ENCODE results near the gene PTK6.

The PTK6 gene

GRCh38 chr20:63505281-63505680, 31.9 kb downstream of the PTK6 start:
- DNase-seq (ENCODE audit: low read depth) = no peak
- H3K27me3 ChIP-seq (replicated peaks; ENCODE audit: control insufficient read depth, insufficient read depth, low read length) = peaks cover 57% of the 10 kb centered on the region

GRCh38 chr20:63504642-63505041, 32.5 kb downstream of the PTK6 start:
- H3K9me3 ChIP-seq (ENCODE audit: control insufficient read depth, low read length) = peaks cover 18% of the 10 kb centered on the region
- no peak for DNase-seq (ENCODE audit: low read depth)
- H3K27me3 ChIP-seq (replicated peaks; ENCODE audit: control insufficient read depth, insufficient read depth, low read length) = peaks cover 57% of the 10 kb centered on the region
- H3K4me3 ChIP-seq (ENCODE audit: low read length) = no peak overlapping the region
- no peaks in the 10 kb centered on the region for H3K36me3 ChIP-seq (ENCODE audit: control insufficient read depth, insufficient read depth, low read length, severe bottlenecking)
- no peak overlapping the region for H3K9ac ChIP-seq (ENCODE audit: low read length)
- no peaks in the 10 kb centered on the region for H3K4me1 ChIP-seq (ENCODE audit: control insufficient read depth, insufficient read depth, low read length)

More at GRCh38 chr20:63505281-63505680, 31.9 kb downstream of the PTK6 start:
- Histone ChIP-seq H3K36me3 (ENCODE audit: control insufficient read depth, insufficient read depth, low read length, severe bottlenecking) (no peaks in the 10 kb centered on the region), H3K4me1 (ENCODE audit: control insufficient read depth, insufficient read depth, low read length) (no peaks in the 10 kb centered on the region), H3K9ac (ENCODE audit: low read length) (no peak overlapping the region), H3K9me3 (ENCODE audit: control insufficient read depth, low read length) (peaks cover 18% of the 10 kb centered on the region), H3K4me3 (ENCODE audit: low read length) (no peak overlapping the region)

DNA sequence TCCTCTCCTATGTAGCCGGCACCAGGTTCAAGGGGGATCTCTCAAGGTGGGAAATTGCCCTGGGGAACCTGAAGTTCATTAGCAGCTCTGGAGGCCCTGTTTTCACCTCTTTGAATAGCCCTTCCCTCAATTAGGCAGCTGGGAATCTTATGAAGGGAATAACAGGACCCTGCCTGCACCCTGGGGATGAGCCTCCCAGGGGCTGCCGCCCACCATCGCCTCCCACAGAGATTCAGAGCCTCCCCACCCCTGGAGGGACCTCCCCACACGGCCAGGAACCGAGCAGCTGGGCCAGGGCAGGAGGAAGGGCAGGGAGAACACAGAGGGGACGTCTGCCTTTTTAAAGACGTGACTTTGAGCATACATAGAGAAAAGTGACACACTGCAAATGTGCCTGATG, 33.7 kb downstream of the PTK6 start:
- H3K9ac ChIP-seq (ENCODE audit: low read length) = no peak overlapping the region
- H3K9me3 ChIP-seq (ENCODE audit: control insufficient read depth, low read length) = peaks cover 18% of the 10 kb centered on the region
- no peak overlapping the region for H3K4me3 ChIP-seq (ENCODE audit: low read length)
- peaks cover 57% of the 10 kb centered on the region for H3K27me3 ChIP-seq (replicated peaks; ENCODE audit: control insufficient read depth, insufficient read depth, low read length)
- no peaks in the 10 kb centered on the region for H3K4me1 ChIP-seq (ENCODE audit: control insufficient read depth, insufficient read depth, low read length)
- H3K36me3 ChIP-seq (ENCODE audit: control insufficient read depth, insufficient read depth, low read length, severe bottlenecking) = no peaks in the 10 kb centered on the region
- no peak for DNase-seq (ENCODE audit: low read depth)

GRCh38 chr20:63502671-63503172, 34.5 kb downstream of the PTK6 start:
- Histone ChIP-seq H3K36me3 (ENCODE audit: control insufficient read depth, insufficient read depth, low read length, severe bottlenecking) (no peaks in the 10 kb centered on the region), H3K4me3 (ENCODE audit: low read length) (no peak overlapping the region), H3K4me1 (ENCODE audit: control insufficient read depth, insufficient read depth, low read length) (no peaks in the 10 kb centered on the region), H3K9me3 (ENCODE audit: control insufficient read depth, low read length) (peaks cover 18% of the 10 kb centered on the region), H3K9ac (ENCODE audit: low read length) (no peak overlapping the region), H3K27me3 (replicated peaks; ENCODE audit: control insufficient read depth, insufficient read depth, low read length) (peaks cover 54% of the 10 kb centered on the region)
- no peak for DNase-seq (ENCODE audit: low read depth)

DNA sequence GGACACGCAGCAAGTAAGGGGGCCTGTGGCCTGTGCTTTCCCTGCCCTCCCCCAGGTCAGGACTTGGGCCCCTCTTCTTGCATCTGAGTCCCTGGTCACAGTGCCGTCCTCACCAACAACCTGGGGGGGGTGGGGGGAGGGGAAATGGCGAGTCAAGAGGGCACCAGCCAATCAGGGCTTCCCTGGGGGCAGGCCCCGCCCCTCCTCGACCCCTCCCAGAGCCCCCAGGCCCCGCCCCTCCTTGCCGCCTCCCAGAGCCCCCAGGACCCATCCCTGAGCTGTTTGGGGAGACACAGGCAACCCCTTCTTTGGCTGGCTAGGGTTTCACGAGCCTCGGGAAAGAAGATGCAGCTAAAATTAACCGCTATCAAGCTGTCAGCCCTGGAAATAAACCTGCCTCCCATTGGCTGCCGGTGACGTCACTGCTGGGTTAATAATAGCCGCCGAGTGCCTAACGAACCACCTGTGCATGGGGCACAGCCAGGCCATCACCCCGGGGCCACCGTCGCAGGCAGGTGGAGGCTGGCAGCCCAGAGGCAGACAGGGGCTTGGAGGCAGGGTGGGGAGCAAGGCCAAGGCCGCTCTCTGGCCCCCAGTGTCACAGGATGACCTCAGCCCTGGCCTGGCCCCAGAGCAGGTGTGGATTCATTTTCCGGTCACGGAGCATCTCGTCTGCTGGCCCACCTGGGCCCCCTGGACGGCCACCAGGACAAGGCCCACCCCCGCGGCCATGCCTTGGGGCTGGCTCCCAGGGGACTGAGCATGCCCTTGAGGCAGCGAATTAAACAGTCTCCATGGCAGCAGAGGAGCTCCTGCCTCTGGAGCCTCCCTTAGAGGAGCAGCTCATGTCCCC, 35.1 kb downstream of the PTK6 start:
- H3K9ac ChIP-seq (ENCODE audit: low read length) = no peak overlapping the region
- peaks cover 18% of the 10 kb centered on the region for H3K9me3 ChIP-seq (ENCODE audit: control insufficient read depth, low read length)
- DNase-seq (ENCODE audit: low read depth) = no peak
- no peaks in the 10 kb centered on the region for H3K36me3 ChIP-seq (ENCODE audit: control insufficient read depth, insufficient read depth, low read length, severe bottlenecking)
- peaks cover 59% of the 10 kb centered on the region for H3K27me3 ChIP-seq (replicated peaks; ENCODE audit: control insufficient read depth, insufficient read depth, low read length)
- H3K4me3 ChIP-seq (ENCODE audit: low read length) = no peak overlapping the region
- H3K4me1 ChIP-seq (ENCODE audit: control insufficient read depth, insufficient read depth, low read length) = no peaks in the 10 kb centered on the region

DNA sequence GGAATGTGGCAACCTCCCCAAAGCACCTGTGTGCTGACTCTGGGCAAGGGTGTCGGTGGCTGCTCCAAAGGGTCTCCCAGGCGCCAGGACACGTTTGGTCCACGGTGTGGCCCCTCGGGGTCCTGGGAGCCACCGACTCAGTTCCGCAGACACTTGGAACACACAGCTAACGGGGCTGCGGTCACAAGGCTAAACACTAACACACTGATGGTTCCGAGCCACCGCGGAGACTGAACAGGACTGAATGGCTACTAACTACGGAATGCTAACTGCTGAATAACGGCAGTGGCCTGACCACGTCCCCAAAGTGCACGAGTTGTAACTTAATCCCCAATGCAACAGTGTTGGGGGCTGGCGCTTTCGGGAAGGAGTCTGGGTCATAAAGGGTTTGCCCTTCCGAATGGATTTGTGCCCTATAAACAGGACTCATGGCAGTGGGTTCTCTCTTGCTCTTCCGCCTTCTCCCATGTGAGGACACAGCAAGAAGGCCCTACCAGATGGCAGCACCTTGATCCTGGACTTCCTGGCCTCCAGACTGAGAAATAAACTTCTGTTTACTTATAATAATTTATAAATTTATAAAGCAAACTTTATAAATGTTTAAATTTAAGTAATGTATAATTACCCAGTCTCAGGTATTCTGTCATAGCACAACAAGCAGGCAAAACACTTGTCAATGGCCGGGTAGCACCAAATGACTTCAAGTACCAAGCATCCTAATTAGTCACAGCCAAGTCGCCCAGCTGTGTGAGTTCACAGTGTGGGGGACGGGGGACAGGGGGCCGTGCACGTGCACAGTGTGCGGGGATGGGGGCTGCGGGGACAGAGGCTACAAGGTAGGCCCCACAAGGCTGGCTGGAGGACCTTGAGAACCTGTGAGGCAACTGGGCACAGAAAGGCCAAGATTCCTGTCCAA, 36.0 kb downstream of the PTK6 start:
- Histone ChIP-seq H3K36me3 (ENCODE audit: control insufficient read depth, insufficient read depth, low read length, severe bottlenecking) (no peaks in the 10 kb centered on the region), H3K4me1 (ENCODE audit: control insufficient read depth, insufficient read depth, low read length) (no peaks in the 10 kb centered on the region), H3K27me3 (replicated peaks; ENCODE audit: control insufficient read depth, insufficient read depth, low read length) (peaks cover 53% of the 10 kb centered on the region), H3K9me3 (ENCODE audit: control insufficient read depth, low read length) (peaks cover 17% of the 10 kb centered on the region), H3K9ac (ENCODE audit: low read length) (no peak overlapping the region), H3K4me3 (ENCODE audit: low read length) (no peak overlapping the region)
- DNase-seq (ENCODE audit: low read depth) = no peak

- peaks cover 9% of the 10 kb centered on the region for H3K9me3 ChIP-seq (ENCODE audit: control insufficient read depth, low read length)
- no peaks in the 10 kb centered on the region for H3K4me1 ChIP-seq (ENCODE audit: control insufficient read depth, insufficient read depth, low read length)
- peaks cover 48% of the 10 kb centered on the region for H3K27me3 ChIP-seq (replicated peaks; ENCODE audit: control insufficient read depth, insufficient read depth, low read length)
- H3K9ac ChIP-seq (ENCODE audit: low read length) = no peak overlapping the region
- no peak overlapping the region for H3K4me3 ChIP-seq (ENCODE audit: low read length)
- no peaks in the 10 kb centered on the region for H3K36me3 ChIP-seq (ENCODE audit: control insufficient read depth, insufficient read depth, low read length, severe bottlenecking)
- DNase-seq (ENCODE audit: low read depth) = no peak
Measured at GRCh38 chr20:63500151-63500901, 36.9 kb downstream of the PTK6 start.

DNA sequence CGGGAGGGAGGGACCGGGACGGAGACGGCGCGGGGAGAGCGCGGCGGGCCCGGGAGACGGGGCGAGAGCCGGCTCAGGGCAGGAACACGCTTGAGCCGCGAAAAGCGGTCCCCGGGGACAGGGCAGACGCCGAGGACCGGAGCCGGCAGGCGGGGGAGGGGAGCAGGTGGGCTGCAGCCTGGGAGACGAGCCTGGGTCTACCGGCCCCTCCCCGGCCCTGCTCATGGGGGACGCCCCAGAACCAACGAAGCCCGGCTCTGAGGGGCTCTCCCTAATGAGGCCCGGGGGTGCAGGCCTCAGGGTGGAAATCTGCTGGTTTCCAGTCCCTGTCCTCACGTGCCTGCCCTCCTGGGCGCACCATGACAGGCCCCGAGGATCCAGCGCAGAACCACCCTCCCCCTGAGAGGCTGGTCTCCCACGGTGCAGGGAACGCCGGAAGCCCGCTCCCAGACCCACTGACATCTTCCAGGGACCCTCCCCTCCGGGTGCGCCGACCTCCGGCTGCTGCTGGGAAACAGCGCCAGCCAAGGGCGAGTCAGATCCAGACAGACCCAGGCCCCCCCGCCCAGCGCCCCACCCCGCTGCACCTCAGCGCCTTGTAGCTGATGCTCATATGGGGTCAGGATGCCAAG, 37.7 kb downstream of the PTK6 start:
- Histone ChIP-seq H3K27me3 (replicated peaks; ENCODE audit: control insufficient read depth, insufficient read depth, low read length) (peaks cover 44% of the 10 kb centered on the region), H3K9me3 (ENCODE audit: control insufficient read depth, low read length) (peaks cover under 1% of the 10 kb centered on the region), H3K9ac (ENCODE audit: low read length) (no peak overlapping the region), H3K4me1 (ENCODE audit: control insufficient read depth, insufficient read depth, low read length) (no peaks in the 10 kb centered on the region), H3K36me3 (ENCODE audit: control insufficient read depth, insufficient read depth, low read length, severe bottlenecking) (no peaks in the 10 kb centered on the region), H3K4me3 (ENCODE audit: low read length) (no peak overlapping the region)
- DNase-seq (ENCODE audit: low read depth) = no peak

DNA sequence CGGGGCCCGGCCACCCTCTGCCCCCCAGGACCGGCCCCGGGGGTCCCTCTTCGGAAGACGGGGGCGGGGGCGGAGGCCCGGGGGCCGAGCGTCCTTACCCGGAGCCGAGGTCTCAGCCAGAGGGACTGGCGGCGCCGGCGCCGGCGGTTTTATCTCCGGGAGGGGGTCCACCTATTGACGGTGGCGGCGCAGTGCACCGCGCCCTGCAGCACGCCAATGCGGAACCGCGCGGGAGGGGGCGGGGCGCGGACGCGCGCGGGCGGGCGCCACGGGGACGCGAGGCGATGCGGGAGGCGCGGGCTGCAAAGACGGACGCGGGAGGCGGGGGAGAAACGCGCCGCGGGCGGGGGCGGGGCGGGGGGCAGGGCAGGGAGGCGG, 38.2 kb downstream of the PTK6 start, which contains the start of gene EEF1A2:
TSS of gene EEF1A2 (minus strand) at position 124 of the 378 bp plus-strand sequence. CDS start 1,320 bp downstream, outside the sequence.
- peak; percentile 61 for DNase-seq (ENCODE audit: low read depth)
- Histone ChIP-seq H3K27me3 (replicated peaks; ENCODE audit: control insufficient read depth, insufficient read depth, low read length) (peaks cover 39% of the 10 kb centered on the region), H3K36me3 (ENCODE audit: control insufficient read depth, insufficient read depth, low read length, severe bottlenecking) (no peaks in the 10 kb centered on the region), H3K9me3 (ENCODE audit: control insufficient read depth, low read length) (no peaks in the 10 kb centered on the region), H3K4me1 (ENCODE audit: control insufficient read depth, insufficient read depth, low read length) (no peaks in the 10 kb centered on the region), H3K4me3 (ENCODE audit: low read length) (no peak within 1 kb of the TSS), H3K9ac (ENCODE audit: low read length) (no peak within 1 kb of the TSS)
